Hypothalamus (tissue), 51 donors: ENCODE results near the gene NCKAP5L.

Experiments used
- DNase-seq, 51 donors: peaks; one replicate each; lab custom pipeline; 2025; lab: John Stamatoyannopoulos, UW

The NCKAP5L gene

DNA sequence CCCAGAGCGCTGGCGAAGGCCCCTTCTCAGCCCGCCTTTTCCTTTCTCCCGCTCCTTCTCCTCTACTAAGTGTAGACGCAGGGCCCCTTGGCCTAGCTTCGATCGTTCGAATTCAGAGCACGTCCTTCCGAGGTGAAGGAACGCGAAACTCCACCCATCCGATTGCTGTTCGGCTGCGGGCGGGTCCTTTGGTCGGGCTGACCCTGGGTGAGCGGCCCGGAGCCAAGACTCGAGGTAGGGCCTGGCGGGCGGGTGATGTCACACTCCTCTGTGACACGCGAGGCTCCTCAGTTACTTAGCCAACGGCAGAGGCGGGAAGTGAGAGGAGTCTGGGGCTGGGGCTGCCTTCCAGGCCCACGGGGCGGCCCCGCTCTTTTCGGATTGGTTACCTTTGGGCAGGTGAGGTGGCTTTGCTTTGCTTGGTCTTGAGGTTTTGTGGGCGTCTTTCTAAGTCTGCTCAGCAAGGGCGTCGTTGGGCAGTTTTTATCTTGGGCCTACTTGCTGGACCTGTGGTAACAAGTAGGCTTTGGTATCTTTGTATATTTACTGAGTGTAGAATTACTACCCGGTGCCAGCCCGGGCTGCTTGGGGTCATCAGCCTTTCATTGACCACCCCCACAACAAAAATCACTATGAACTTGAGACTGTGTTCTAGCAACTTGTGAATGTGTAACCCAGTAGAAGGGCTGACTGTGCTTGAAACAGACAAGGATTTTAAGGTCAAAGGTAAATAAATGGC lies 86.2 kb downstream of the NCKAP5L start:
- peak in 35 of 51 donors; percentile 35 to 84 (median 69) for DNase-seq
